ENCODE data around the gene MTHFD1L.

DNA sequence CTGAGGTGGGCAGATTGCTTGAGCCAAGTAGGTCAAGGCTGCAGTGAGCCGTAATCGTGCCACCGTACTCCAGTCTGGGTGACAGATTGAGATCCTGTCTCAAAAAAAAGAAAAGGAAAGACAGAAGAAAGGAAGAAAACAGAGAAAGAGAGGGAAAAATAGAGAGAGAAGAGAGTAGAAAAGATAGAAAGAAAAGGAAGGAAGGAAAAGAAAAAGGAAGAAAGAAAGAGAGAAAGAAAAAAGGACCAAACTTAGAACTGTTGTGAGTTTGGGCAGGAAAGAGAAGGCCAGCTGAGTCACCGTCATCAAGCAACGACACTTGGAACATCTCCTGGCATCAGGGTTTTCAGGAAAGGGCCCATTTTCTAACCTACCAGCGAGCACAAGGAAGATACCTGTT is 278.3 kb downstream of the MTHFD1L start:
- TF ChIP-seq, protein P1, sequence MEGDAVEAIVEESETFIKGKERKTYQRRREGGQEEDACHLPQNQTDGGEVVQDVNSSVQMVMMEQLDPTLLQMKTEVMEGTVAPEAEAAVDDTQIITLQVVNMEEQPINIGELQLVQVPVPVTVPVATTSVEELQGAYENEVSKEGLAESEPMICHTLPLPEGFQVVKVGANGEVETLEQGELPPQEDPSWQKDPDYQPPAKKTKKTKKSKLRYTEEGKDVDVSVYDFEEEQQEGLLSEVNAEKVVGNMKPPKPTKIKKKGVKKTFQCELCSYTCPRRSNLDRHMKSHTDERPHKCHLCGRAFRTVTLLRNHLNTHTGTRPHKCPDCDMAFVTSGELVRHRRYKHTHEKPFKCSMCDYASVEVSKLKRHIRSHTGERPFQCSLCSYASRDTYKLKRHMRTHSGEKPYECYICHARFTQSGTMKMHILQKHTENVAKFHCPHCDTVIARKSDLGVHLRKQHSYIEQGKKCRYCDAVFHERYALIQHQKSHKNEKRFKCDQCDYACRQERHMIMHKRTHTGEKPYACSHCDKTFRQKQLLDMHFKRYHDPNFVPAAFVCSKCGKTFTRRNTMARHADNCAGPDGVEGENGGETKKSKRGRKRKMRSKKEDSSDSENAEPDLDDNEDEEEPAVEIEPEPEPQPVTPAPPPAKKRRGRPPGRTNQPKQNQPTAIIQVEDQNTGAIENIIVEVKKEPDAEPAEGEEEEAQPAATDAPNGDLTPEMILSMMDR (conservative IDR thresholded peaks at IDR 0.05; ENCODE audit: low read length), result no peak
- TF ChIP-seq EZH2phosphoT487 (IDR thresholded peaks at IDR 0.05; ENCODE audit: borderline replicate concordance), result no peak
